ENCODE data around the gene FAM32A. TPM values are rescaled to one million over a fixed set of nuclear protein-coding genes. Genes with fewer than 3 reads are reported as not detected.

Gene FAM32A
- polyA plus RNA-seq, 1 donor, result 90.1 TPM

- 100% methylated on average over 1 of the region's 18 CpGs for WGBS (ENCODE audit: insufficient coverage, low lambda C conversion rate)
- Histone ChIP-seq H3K27ac (ENCODE audit: low read length) (peak overlapping the region; percentile 53), H3K9me3 (ENCODE audit: control insufficient read depth, low read depth, low read length) (no peaks in the 10 kb centered on the region), H3K27me3 (ENCODE audit: control insufficient read depth, insufficient read depth, low read length) (no peaks in the 10 kb centered on the region), H3K4me1 (ENCODE audit: control insufficient read depth, insufficient read depth, low read length) (peaks cover 6% of the 10 kb centered on the region), H3K4me3 (ENCODE audit: low read length) (peak overlapping the region; percentile 100), H3K36me3 (ENCODE audit: control insufficient read depth, insufficient read depth, low read length) (peaks cover 18% of the 10 kb centered on the region)
- no peak for DNase-seq
These were observed 516 bp upstream of the FAM32A start for GRCh38 chr19:16184665-16185122.

DNA sequence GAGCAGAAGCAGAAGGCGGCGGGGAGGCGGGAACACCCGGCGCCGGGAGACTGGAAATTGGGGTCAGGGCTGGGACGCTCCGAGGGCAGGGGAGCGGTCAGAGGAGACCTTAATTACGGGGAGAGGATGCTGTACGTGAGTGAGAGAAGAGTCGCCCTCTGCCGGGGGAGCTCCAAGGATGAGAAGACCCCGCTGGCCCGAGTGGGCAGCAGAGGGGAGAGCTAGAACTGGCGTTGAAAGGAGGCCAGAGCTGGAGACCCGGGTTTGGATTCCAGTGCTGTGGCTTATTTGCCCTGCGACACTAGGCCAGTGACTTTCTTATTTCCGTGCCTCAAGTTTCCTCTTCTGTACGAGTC is 536 bp downstream of the FAM32A start:
- peak; percentile 18 to 43 for DNase-seq
- Histone ChIP-seq H3K9me3 (ENCODE audit: control insufficient read depth, low read depth, low read length) (no peaks in the 10 kb centered on the region), H3K27ac (ENCODE audit: low read length) (peak overlapping the region; percentile 89), H3K27me3 (ENCODE audit: control insufficient read depth, insufficient read depth, low read length) (no peaks in the 10 kb centered on the region), H3K4me3 (ENCODE audit: low read length) (peak overlapping the region; percentile 100), H3K4me1 (ENCODE audit: control insufficient read depth, insufficient read depth, low read length) (peaks cover 6% of the 10 kb centered on the region), H3K36me3 (ENCODE audit: control insufficient read depth, insufficient read depth, low read length) (peaks cover 29% of the 10 kb centered on the region)
- whole genome bisulfite sequencing (ENCODE audit: insufficient coverage, low lambda C conversion rate), result no CpG with 5 or more reads among the region's 20 CpGs

GRCh38 chr19:16188521-16188920 is 3.3 kb downstream of the FAM32A start:
- Histone ChIP-seq H3K27me3 (ENCODE audit: control insufficient read depth, insufficient read depth, low read length) (no peaks in the 10 kb centered on the region), H3K27ac (ENCODE audit: low read length) (no peak overlapping the region), H3K4me3 (ENCODE audit: low read length) (no peak overlapping the region), H3K4me1 (ENCODE audit: control insufficient read depth, insufficient read depth, low read length) (peaks cover 6% of the 10 kb centered on the region), H3K9me3 (ENCODE audit: control insufficient read depth, low read depth, low read length) (no peaks in the 10 kb centered on the region), H3K36me3 (ENCODE audit: control insufficient read depth, insufficient read depth, low read length) (peaks cover 48% of the 10 kb centered on the region)
- no CpG with 5 or more reads among the region's 3 CpGs for WGBS (ENCODE audit: insufficient coverage, low lambda C conversion rate)
- DNase-seq, result no peak

GRCh38 chr19:16190198-16190597 is 5.0 kb downstream of the FAM32A start:
- no peaks in the 10 kb centered on the region for H3K27me3 ChIP-seq (ENCODE audit: control insufficient read depth, insufficient read depth, low read length)
- WGBS (ENCODE audit: insufficient coverage, low lambda C conversion rate), result no CpG with 5 or more reads among the region's 6 CpGs
- peaks cover 3% of the 10 kb centered on the region for H3K4me1 ChIP-seq (ENCODE audit: control insufficient read depth, insufficient read depth, low read length)
- H3K27ac ChIP-seq (ENCODE audit: low read length), result no peak overlapping the region
- no peaks in the 10 kb centered on the region for H3K9me3 ChIP-seq (ENCODE audit: control insufficient read depth, low read depth, low read length)
- H3K36me3 ChIP-seq (ENCODE audit: control insufficient read depth, insufficient read depth, low read length), result peaks cover 50% of the 10 kb centered on the region
- H3K4me3 ChIP-seq (ENCODE audit: low read length), result no peak overlapping the region
- DNase-seq, result no peak

- DNase-seq, result no peak
- no CpG with 5 or more reads among the region's 10 CpGs for WGBS (ENCODE audit: insufficient coverage, low lambda C conversion rate)
- H3K4me1 ChIP-seq (ENCODE audit: control insufficient read depth, insufficient read depth, low read length), result peaks cover 3% of the 10 kb centered on the region
- no peak overlapping the region for H3K27ac ChIP-seq (ENCODE audit: low read length)
- H3K27me3 ChIP-seq (ENCODE audit: control insufficient read depth, insufficient read depth, low read length), result no peaks in the 10 kb centered on the region
- no peaks in the 10 kb centered on the region for H3K9me3 ChIP-seq (ENCODE audit: control insufficient read depth, low read depth, low read length)
- H3K4me3 ChIP-seq (ENCODE audit: low read length), result no peak overlapping the region
- H3K36me3 ChIP-seq (ENCODE audit: control insufficient read depth, insufficient read depth, low read length), result peaks cover 50% of the 10 kb centered on the region
These were observed 5.5 kb downstream of the FAM32A start for GRCh38 chr19:16190736-16191135.

DNA sequence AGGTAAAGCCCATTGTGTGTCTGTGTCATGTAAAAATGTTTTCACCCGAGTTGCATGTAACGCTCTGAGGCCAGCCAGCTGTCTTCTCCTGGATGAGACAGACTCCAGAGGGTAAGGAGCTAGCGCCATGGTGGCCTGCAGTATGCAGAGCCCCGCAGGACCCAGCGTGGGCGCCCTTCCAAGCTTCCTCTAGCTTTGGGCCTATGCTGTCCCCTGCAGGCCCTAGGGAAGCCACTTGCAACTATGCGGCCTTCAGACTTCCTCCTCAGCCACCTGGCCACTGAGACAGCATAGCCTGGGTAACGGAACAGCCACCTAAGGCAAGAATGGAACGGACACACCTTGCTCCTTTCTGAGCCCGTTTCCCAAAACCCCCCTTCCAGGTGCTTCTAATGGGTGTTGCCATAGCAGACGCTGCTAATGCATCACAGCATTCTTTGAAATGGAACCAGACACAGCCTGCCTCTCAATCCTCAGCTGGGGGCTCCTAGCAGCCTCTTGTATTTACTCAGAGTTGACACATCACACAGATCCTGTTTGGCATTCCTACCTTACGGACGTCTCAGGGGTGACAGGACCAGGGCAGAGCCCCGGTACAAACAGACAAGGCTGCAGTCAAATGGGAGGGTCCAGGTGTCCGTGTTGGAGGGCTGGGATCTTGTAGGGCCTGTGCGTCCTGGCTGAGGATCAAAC is 6.2 kb downstream of the FAM32A start:
- WGBS (ENCODE audit: insufficient coverage, low lambda C conversion rate), result no CpG with 5 or more reads among the region's 16 CpGs

GRCh38 chr19:16193466-16193865 is 8.3 kb downstream of the FAM32A start:
- no peak for DNase-seq
- Histone ChIP-seq H3K27me3 (ENCODE audit: control insufficient read depth, insufficient read depth, low read length) (no peaks in the 10 kb centered on the region), H3K4me3 (ENCODE audit: low read length) (no peak overlapping the region), H3K36me3 (ENCODE audit: control insufficient read depth, insufficient read depth, low read length) (peaks cover 41% of the 10 kb centered on the region), H3K9me3 (ENCODE audit: control insufficient read depth, low read depth, low read length) (no peaks in the 10 kb centered on the region), H3K27ac (ENCODE audit: low read length) (no peak overlapping the region), H3K4me1 (ENCODE audit: control insufficient read depth, insufficient read depth, low read length) (peaks cover 14% of the 10 kb centered on the region)
- no CpG with 5 or more reads among the region's 10 CpGs for WGBS (ENCODE audit: insufficient coverage, low lambda C conversion rate)

More for the DNA sequence above, 6.2 kb downstream of the FAM32A start:
- Histone ChIP-seq H3K4me1 (ENCODE audit: control insufficient read depth, insufficient read depth, low read length) (peaks cover 9% of the 10 kb centered on the region), H3K36me3 (ENCODE audit: control insufficient read depth, insufficient read depth, low read length) (peaks cover 50% of the 10 kb centered on the region), H3K9me3 (ENCODE audit: control insufficient read depth, low read depth, low read length) (no peaks in the 10 kb centered on the region), H3K27ac (ENCODE audit: low read length) (no peak overlapping the region), H3K4me3 (ENCODE audit: low read length) (no peak overlapping the region), H3K27me3 (ENCODE audit: control insufficient read depth, insufficient read depth, low read length) (no peaks in the 10 kb centered on the region)
- no peak for DNase-seq

DNA sequence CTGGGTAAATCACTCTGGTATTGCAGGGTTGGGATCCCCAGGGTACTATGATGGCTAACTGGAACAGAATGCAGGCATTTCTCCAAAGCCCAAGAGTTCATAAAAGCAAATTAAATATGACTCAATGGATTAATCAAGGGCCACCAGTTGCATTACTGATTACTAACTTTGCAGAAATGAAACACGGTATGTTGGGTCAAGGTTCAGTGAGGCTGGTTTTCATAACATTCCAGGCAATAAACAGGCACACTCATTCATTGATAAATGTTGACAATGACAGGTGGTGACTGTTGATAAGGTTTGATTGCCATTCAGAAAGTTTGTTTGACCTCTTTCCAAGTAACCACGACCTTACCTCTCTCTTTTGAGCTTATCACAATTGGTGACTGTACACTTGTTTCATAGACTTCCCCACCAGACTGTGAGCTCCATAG is 12.0 kb downstream of the FAM32A start:
- Histone ChIP-seq H3K27ac (ENCODE audit: low read length) (peak overlapping the region; percentile 91), H3K27me3 (ENCODE audit: control insufficient read depth, insufficient read depth, low read length) (no peaks in the 10 kb centered on the region), H3K4me1 (ENCODE audit: control insufficient read depth, insufficient read depth, low read length) (peaks cover 45% of the 10 kb centered on the region), H3K4me3 (ENCODE audit: low read length) (peak overlapping the region; percentile 95), H3K9me3 (ENCODE audit: control insufficient read depth, low read depth, low read length) (no peaks in the 10 kb centered on the region), H3K36me3 (ENCODE audit: control insufficient read depth, insufficient read depth, low read length) (peaks cover 16% of the 10 kb centered on the region)
- peak; percentile 83 to 95 for DNase-seq
- no CpG with 5 or more reads among the region's 2 CpGs for WGBS (ENCODE audit: insufficient coverage, low lambda C conversion rate)

DNA sequence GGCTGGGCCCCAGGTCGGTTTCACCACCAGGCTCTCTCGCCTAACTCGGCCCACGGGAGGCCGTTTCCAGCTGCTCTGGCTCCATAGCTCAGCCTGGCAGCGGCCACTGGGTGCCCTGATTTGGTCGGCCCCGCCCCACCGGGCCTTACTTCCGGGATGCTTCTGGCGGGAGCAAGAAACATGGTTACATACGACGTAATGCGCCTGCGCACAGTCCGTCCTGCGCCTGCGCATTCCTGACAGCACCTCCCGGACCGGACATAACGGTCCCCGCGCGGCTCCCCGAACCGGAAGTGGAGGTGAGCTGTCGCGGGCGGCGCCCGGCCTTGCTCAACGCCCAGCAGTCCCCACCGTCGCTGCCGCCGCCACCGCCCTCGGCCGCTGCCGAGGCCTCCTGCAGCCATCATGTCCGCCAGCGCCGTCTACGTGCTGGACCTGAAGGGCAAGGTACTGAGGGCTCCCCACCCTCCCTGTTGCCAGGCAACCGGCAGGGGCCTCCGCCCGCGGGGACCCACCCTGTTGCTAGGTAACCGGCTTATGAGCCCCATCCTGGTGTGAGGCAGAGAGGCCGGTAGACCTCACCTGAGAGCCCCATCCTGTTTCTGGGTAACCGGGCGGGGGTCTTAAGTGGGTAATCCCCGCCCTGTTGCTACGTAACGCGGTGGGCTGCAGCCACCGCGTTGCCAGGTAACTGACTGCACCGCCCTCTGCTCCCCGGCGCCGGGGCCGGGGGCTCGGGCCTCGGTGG is 12.6 kb downstream of the FAM32A start, which contains the start of gene AP1M1:
Gene AP1M1, plus strand, starts transcription at position 290 of the 748 bp plus-strand sequence. Its CDS starts 116 bp downstream, at position 406.
- H3K36me3 ChIP-seq (ENCODE audit: control insufficient read depth, insufficient read depth, low read length), result peaks cover 19% of the 10 kb centered on the region
- no peaks in the 10 kb centered on the region for H3K9me3 ChIP-seq (ENCODE audit: control insufficient read depth, low read depth, low read length)
- DNase-seq, result peak; percentile 98 to 99
- H3K27me3 ChIP-seq (ENCODE audit: control insufficient read depth, insufficient read depth, low read length), result no peaks in the 10 kb centered on the region
- no CpG with 5 or more reads among the region's 65 CpGs for WGBS (ENCODE audit: insufficient coverage, low lambda C conversion rate)
- peaks cover 45% of the 10 kb centered on the region for H3K4me1 ChIP-seq (ENCODE audit: control insufficient read depth, insufficient read depth, low read length)
- peak within 1 kb of the TSS; percentile 91 for H3K27ac ChIP-seq (ENCODE audit: low read length)
- peak within 1 kb of the TSS; percentile 95 for H3K4me3 ChIP-seq (ENCODE audit: low read length)

- H3K27me3 ChIP-seq (ENCODE audit: control insufficient read depth, insufficient read depth, low read length), result no peaks in the 10 kb centered on the region
- peak overlapping the region; percentile 91 for H3K27ac ChIP-seq (ENCODE audit: low read length)
- peak overlapping the region; percentile 95 for H3K4me3 ChIP-seq (ENCODE audit: low read length)
- peak; percentile 69 to 86 for DNase-seq
- peaks cover 24% of the 10 kb centered on the region for H3K36me3 ChIP-seq (ENCODE audit: control insufficient read depth, insufficient read depth, low read length)
- H3K9me3 ChIP-seq (ENCODE audit: control insufficient read depth, low read depth, low read length), result no peaks in the 10 kb centered on the region
- WGBS (ENCODE audit: insufficient coverage, low lambda C conversion rate), result no CpG with 5 or more reads among the region's 18 CpGs
- H3K4me1 ChIP-seq (ENCODE audit: control insufficient read depth, insufficient read depth, low read length), result peaks cover 45% of the 10 kb centered on the region
These were observed 13.1 kb downstream of the FAM32A start for GRCh38 chr19:16198370-16198651.
